CD4-positive, alpha-beta T cell treated with Interleukin-6 for 4 hours (primary cell): ENCODE results near the gene SLC44A5.
"Not testable (repeated sequence)": the region's sequence is repeated elsewhere in the genome, so short reads cannot be mapped to it uniquely, and the experiment has no call there.

ENCODE experiments used
- DNase-seq: peaks from one replicate; pipeline ENCODE4 v3.0.0-alpha.2; 2020; ENCODE audit warnings: mixed read lengths

The SLC44A5 gene

DNA sequence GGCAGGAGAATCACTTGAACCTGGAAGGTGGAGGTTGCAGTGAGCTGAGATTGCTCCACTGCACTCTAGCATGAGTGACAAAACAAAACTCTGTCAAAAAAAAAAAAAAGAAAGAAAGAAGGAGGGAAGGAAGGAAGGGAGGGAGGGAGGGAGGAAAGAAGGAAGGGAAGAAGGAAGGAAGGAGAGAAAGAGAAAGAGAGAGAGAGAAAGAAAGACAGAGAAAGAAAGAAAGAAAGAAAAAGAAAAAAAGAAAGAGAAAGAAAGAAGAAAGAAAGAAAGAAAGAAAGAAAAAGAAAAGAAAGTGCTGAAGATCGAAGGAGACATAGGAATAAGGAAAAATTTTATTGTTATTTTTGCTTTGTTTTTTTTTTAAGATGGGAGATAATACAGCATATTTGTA, 166.7 kb downstream of the SLC44A5 start:
- DNase-seq: no peak

DNA sequence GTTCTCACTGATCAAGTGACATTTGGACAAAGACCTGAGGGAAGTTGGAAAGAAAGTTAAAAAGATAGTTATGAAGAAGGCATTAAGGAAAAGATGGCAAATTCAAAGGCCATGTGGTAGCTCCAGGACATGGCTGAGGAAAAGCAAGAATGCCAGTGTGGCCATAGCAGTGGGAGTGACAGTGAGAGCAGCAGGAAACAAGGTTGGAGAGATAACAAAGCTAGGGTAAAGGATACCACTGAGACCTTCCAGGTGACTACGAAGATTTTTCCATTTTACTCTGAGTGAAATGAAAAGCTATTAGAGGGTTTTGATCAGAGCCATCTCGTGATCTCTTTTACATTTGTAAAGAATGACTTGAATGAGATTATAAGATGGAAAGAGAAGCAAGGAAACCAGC, 170.6 kb downstream of the SLC44A5 start:
- DNase-seq: no peak

DNA sequence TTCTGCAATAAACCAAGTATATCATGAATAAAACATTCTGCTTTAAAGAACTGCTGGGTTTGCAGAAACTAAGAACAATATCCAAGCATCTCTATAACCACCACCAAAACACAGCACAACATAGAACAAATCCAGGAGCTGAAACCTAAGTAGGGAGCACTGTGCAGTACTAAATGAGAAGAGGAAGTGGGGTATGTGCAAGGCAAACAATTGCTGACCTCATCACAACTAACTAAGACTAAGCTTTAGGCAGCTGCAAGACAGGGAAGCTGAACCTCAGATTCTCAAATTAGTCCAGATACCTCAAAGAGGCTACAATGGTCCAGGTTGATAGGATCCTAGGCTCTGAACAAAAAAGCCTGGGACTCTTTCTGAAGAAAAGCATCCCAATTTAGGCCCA, 172.6 kb downstream of the SLC44A5 start:
- no peak for DNase-seq

DNA sequence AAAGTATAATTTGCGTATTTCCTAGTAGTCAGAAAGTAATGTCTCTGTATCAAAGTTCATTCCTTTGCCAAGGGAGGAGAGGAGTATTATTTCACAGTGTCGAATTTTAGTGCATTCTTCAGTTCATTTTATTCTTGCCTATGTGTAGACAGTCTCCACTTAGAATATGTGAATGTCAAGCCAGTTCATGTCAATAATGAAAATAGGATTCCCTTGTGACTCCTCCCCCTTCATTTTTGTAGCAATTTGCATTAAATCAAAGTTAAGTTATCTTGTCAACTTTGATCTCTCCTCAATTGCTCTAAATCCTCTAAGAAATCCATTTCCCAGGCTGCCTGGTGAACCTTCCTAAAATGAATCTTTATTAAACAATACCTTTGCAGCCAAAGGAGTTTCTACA, 179.1 kb downstream of the SLC44A5 start:
- DNase-seq: no peak

DNA sequence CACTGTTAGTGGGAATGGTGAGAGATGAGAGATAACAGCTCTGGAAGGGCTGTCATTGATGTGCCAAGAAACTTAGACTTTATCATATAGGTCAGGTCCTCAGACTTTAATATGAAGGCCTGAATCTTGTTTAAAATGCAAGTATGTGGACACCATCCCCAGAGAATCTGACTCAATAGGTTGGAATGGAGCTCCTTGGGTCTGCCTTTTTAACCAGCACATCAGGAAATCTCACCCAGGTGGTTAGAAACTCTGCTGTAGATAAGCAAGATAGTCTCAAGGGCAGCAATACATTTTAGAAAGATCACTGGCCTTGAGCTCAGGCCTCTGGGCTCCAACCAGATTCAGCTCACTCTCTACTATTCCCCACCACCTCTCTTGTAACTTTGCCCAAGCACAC, 180.4 kb downstream of the SLC44A5 start:
- DNase-seq: no peak

DNA sequence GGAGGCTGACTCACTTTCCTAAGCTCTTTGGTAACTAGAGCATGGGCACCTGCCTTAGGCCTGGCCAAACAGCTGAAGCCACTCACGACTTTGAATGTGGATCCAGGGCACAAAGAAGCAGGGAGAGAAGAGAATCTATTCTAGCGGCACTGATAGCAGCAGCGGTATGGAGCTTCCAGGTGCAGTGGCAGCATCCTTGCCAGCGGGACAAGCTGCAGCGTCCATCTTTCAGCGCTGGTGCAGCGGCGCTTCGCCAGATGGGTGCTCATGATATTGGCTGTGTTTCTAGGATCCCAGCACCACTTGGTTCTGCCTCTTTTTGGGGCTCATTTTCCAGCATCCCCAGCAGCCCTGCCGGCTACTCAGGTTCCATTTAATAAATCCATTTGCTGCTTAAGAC, 184.2 kb downstream of the SLC44A5 start:
- DNase-seq: no peak

DNA sequence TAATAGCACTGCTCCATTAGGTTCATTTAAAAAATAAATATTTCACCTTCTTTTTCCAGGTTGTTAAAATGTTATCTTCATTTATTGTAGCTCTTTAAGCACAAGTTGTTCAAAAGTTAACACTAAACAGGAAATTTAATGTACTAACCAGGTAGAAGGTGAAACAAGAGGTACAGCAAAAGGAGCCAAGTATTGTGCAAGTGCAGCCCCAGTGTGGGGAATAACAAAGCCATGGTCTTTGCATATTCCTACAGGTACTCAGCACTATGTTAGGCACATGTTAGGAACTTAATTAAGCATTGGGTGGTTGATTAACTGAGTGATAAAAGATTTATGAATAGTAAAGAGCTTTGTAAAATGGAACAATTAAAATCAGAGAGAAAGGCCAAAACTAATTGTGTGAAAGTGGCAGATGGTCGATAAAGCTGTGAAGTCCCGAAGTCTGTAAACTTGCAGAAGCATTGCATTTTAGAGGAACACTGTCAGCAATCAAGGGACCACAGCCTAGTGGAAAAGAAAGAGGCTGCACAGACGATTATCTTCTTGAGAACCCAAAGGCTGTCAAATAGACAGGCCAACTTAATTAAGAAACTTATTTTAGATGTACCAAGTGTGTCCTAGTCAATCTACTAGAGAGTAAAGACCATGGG, 185.8 kb downstream of the SLC44A5 start:
- no peak for DNase-seq

DNA sequence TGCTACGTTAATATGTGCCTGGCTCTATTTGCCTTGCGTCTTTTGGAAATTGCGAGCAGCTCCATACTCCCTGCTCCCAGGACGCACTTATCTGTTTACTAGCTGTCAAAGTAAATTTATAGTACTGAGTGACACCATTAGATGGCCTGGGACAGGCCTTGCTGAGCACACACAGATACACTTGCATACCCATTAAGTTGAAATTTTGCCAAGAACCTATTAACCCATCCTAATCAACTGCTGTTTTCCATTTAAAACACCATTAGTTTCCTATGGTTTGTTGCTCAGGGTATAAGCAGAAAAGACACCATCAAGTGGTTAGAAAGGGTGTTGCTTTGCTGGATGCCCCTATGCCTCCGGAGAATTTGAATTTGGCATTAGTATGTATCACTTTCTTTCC, 187.3 kb downstream of the SLC44A5 start:
- no peak for DNase-seq

DNA sequence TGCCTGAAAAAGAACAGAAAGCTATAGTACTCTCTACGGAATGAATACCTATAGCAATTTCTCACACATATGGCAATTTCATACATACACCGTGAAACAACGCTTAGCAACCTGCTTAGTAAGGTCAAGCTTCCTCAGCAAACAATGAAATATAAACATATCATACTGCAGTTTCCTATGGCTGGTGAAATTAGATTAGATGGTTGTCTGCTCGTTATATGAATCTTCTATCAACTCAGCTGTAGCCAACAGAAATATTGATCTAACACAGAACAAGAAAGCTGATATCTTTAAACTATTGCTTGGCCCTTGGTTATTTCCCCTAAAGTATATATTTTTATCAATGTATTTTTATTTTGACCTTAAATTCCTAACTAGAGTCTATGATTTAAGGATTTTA, 187.8 kb downstream of the SLC44A5 start:
- no peak for DNase-seq

DNA sequence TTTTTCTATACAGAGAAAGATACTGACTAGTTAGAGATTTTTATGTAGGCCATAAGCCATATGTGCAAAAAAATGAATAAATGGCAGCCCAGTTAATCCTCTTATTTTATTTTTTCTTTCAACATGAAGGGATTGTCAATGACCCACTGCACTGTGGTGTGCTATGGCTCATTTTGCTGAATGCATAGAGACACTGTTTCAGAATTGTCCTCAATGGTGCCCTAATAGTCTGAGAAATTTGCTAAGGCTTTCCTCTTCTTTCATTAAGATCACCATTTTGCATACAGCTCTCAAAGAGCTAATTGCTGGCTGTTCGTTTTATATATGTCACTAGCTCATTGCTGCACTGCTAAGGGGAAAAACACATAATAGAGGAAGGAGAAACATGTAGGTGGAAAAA, 189.5 kb downstream of the SLC44A5 start:
- DNase-seq: no peak

DNA sequence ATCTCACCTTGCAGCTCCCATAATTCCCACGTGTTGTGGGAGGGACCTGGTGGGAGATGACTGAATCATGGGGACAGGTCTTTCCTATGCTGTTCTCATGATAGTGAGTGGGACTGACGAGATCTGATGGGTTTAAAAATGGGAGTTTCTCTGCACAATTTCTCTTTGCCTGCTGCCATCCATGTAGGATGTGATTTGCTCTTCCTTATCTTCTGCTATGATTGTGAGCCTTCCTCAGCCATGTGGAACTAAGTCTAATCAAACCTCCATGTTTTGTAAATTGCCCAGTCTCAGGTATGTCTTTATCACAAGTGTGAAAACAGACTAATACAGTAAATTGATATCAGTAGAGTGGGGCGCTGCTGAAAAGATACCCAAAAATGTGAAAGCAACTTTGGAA, 195.7 kb downstream of the SLC44A5 start:
- no peak for DNase-seq

DNA sequence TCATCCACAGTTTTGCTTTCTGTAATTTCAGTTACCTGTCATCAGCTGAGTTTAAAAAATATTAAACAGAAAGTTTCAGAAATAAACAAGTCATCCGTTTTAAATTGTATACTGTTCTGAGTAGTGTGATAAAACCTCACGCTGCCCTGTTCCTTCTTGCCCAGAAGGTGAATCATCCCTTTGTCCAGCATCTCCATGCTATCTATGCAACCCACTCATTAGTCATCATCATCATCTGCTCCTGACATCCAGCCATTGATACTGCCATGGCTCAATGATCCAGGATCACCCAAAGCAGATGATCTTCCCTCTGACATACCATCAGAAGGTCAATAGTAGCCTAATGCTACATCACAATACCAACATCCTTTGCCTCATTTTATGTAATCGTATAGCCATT, 198.3 kb downstream of the SLC44A5 start:
- DNase-seq: no peak

DNA sequence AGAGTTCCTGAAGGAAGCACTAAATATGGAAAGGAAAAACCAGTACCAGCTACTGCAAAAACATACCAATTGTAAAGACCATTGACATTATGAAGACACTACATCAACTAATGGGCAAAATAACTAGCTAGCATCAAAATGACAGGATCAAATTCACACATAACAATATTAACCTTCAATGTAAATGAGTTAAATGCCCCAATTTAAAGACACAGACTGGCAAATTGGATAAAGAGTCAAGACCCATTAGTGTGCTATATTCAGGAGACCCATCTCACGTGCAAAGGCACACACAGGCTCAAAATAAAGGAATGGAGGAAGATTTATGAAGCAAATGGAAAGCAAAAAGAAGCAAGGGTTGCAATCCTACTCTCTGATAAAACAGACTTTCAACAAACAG, 206.2 kb downstream of the SLC44A5 start:
- not testable (repeated sequence) for DNase-seq

DNA sequence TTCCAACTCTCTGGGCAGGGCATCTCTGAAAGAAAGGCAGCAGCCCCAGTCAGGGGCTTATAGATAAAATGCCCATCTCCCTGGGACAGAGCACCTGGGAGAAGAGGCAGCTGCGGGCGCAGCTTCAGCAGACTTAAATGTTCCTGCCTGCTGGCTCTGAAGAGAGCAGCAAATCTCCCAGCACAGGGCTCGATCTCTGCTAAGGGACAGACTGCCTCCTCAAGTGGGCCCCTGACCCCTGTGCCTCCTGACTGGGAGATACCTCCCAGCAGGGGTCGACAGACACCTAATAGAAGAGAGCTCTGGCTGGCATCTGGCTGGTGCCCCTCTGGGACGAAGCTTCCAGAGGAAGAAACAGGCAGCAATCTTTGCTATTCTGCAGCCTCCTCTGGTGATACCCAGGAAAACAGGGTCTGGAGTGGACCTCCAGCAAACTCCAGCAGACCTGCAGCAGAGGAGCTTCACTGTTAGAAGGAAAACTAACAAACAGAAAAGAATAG, 207.7 kb downstream of the SLC44A5 start:
- DNase-seq: not testable (repeated sequence)

DNA sequence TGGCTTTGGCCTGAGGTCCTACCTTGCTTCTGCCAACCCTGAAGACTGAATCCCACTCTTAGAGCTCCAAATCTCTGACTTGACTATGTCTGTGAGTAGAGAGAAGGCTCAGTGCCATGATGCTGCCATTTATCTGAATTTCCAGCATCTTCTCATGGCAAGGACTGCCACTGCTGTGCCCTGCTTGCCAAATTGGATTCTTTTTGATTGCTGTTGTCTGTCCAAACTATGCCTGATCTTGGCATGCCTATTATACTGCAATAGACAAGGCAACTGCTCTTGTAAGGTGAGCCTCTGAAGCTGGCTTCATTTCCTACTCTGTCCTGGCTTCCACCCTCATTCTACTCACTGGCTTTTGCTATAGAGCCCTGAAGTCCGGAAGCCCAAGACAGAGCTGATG, 210.2 kb downstream of the SLC44A5 start:
- no peak for DNase-seq

DNA sequence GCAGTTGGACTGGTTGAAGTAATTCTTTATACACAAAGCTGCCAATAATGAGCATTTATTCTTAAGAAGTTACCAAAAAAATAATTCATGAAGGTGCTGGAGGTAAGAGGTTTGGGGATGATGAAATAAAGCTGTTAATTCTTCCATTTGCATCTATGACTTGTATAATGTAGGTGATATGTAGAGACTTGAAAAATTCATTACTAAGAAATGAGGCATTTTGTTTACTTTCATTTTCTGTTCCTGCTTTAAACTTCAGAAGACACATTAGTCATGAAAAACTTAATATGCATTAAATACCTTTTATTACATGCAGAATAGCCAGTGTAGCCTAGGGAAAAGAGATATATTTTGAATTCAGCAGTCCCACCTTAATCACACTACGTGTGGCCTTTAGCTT, 214.2 kb downstream of the SLC44A5 start:
- DNase-seq: no peak

DNA sequence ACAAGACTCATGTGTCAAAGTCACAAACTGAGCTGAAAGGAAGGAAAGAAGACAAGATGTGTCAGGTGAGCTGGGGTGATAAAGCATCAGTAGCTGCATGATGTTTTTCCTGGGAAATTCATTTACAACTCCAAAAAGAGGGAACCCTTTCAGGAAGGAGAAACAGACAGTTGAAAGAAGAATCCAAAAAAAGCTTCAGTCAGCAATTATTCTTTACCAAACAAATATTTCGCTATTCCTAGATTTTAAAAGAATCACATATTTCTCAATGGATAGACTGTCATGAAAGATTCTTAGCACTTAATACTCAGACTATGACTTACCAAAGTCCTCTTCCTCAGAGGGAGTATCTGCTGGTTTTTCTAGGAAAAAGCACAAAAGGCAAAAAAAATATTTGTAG, 214.7 kb downstream of the SLC44A5 start:
- DNase-seq: no peak

DNA sequence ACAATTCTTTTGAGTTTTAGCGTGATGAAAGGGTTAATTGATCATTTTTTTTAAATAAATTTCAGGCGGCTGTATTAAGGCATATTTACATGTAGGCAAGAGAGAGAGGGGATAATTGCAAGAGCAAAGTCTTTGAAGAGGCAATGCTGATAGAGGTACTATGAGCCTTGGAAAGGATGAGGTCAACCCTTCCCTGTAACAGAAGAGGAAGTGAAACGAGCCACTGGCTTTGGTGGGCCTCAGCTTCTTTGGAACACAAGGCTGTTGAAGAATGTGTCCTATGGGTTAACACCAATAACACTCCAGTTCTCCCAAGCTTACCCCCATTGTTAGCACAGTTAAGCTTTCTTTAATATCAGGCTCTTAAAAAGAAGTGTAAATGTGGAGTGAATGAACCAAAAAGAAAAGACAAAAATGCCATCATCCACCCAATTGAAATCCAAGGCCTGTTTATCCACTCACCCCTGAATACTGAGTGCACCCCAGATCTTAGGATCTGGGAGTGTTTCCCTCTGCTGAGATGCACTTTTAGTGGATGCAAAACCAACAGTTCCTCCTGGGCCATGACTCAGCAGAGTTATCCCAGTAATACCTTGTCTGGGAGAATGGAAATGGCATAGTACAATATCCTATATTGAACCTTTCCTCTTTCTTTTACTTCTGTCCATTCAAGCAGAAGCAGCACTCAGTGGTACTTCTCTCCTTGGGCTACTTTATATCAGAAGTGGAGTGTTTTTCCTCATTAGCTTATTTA, 216.4 kb downstream of the SLC44A5 start:
- DNase-seq: no peak

DNA sequence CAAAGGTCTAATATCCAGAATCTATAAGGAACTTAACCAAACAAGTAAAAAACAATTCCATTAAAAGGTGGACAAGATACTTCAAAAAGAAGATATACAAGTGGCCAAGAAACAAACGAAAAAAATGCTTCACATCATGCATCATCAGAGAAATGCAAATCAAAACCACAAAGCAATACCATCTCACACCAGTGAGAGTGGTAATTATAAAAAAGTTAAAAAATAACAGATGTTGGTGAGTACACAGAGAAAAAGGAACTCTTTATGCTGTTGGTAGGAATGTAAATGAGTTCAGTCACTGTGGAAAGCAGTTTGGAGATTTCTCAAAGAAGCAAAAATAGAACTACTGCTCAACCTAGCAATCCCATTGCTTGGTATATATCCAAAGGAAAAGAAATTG, 218.6 kb downstream of the SLC44A5 start:
- no peak for DNase-seq

DNA sequence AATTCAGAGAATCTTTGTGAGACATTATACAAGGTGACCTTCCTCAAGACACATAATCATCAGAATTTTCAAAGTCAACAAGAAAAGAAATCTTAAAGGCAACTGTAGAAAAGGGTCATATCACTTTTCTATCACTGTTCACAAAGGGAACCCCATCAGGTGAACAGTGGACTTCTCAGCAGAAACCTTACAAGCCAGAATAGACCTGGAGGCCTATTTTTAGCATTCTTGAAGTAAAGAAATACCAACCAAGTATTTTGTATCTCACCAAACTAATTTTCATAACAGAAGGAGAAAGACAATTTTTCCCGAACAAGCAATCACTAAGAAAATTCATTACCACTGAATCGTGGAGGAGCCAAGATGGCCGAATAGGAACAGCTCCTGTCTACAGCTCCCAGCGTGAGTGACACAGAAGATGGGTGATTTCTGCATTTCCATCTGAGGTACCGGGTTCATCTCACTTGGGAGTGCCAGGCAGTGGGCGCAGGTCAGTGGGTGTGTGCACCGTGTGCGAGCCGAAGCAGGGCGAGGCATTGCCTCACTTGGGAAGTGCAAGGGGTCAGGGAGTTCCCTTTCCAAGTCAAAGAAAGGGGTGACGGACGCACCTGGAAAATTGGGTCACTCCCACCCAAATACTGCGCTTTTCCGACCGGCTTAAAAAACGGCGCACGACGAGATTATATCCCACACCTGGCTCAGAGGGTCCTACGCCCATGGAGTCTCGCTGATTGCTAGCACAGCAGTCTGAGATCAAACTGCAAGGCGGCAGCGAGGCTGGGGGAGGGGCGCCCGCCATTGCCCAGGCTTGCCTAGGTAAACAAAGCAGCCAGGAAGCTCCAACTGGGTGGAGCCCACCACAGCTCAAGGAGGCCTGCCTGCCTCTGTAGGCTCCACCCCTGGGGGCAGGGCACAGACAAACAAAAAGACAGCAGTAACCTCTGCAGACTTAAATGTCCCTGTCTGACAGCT, 235.2 kb downstream of the SLC44A5 start:
- DNase-seq: peak; percentile 2

DNA sequence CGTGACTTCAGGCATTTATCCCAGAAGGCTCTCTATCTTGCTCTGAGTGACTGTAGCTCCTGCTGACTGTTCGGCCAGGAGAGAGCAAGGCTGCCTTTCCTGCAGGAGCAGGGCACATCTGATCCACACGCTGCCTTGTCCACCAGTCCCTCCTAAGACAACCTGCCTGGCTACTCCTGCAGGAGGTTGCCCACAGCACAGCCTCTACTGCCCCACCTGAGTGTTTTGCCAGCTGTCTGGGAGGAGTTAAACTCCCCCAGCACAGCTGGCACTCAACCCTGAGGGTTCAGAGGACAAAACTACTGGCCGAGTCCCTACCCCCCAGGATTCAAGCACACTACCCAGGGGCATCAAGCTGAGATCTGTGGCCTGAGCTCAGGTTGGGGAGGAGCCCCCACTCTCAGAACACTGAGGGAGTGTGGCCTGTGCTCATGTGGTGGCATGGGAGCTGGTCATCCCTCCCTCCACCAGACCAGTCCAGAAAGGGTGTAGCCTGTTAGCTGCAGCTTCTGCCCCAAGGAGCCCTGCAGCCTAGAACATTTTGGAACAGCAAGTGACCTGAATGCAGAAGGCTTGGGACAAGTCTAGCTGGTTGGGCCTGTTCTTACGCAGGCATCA, 237.3 kb downstream of the SLC44A5 start:
- no peak for DNase-seq

DNA sequence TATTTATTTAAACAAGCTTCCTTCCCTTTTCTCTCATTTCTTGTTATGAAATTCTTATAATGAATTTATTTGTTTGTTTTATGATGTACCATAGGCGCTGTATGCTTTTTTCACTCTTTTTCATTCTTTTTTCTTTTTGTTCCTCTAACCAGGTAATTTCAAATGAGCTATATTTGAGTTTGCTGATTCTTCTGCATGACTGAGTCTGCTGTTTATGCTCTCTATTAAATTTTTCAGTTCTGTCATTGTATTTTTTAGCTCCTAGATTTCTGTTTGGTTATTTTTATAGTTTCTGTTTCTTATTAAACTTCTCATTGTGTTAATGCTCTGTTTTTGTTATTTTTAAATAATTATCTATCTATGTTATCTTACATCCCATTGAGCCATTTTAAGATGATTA, 244.3 kb downstream of the SLC44A5 start:
- no peak for DNase-seq

DNA sequence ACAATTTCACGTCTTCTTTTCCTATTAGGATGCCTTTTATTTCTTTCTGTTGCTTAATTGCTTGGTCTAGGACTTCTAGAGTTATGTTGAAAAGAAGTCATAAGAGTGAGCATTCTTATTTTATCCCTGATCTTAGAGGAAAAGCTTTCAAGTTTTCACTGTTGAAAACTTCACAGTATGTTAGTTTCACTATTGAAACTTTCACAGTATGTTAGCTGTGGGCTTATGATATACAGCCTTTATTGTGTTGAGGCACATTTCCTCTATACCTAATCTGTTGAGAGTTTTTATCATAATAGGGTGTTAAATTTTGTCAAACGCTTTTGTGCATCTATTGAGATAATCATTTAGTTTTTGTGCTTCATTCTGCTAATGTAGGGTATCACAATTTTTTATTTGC, 249.7 kb downstream of the SLC44A5 start:
- DNase-seq: no peak
